T1000 (cell line): ENCODE measurements around the gene OR4L1.
"Not testable (repeated sequence)": the region's sequence is repeated elsewhere in the genome, so short reads cannot be mapped to it uniquely, and the experiment has no call there.

Experiments
- DNase-seq: peaks from one replicate; lab custom pipeline; 2025; ENCODE audit warnings: mixed read lengths; lab: John Stamatoyannopoulos, UW

The OR4L1 gene

DNA sequence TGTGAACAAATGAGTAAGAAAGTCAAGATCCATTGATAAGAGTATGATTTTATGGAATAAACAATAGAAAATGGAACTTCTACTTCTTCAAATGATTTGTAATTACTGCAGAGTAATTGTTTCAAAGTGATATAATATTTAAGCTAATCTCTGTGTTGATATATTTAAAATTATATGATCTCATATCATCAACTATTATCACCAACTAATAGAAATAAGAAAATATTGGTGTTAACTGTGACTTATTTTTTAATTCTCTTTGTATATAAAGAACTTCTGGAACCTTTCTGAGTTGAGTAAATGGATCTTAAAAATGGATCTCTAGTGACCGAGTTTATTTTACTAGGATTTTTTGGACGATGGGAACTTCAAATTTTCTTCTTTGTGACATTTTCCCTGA, at the start of gene OR4L1:
Gene OR4L1 (plus strand): TSS at position 301 of the 400 bp plus-strand sequence. CDS start 0 bp downstream, at position 301.
- DNase-seq: no peak

DNA sequence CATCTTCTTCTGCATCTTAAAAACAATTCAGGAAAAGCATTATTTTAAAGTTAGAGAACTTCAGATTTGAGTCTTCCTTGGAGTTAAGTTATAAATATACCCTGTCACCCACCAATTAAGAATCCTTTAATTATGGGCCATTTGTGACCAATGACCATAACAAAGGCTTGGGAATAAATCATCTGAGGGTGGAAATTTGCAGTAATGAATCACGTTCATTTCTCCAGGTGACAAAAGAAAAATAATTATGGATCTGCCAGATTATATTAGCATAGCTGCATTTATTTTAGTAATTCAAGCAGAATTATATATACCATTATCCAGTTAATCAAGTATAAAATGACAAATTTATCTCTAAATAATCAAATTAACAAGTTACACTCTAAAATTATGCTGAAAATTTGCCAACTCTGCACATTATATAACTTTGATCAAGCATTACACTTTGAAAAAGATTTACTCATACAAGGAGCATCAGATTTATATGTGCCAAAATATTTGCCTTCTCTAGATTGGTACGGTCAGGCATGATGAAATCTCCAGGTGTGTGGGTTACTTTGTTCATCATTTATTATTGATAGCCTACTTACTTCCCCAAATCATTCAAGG, 40.5 kb upstream of the OR4L1 start, which contains the start of gene OR4K14:
Gene OR4K14 (minus strand): TSS at position 51 of the 609 bp plus-strand sequence. CDS start 4,114 bp downstream, outside the sequence.
- no peak for DNase-seq

DNA sequence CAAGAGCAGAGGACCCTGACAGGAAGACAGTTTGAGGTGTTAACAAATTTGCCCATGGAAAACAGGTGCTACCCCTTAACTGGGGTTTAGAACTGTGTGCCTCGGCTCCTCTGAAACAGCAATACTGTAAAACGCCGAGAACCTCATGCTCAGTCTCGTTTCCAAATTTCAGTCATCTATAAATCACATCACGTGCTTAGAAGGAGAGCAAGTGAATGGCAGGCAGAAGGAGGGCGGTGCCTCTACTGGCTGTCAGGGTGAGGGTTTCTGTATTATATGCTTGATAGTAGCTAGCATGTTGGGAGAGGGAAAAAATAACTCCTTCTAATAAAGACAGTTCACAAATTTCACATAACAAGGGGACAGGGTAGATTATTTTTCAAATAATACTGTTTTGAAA, 28.8 kb upstream of the OR4L1 start:
- DNase-seq: no peak

- DNase-seq: no peak
Observed at GRCh38 chr14:20035449-20035848, 24.4 kb upstream of the OR4L1 start.

DNA sequence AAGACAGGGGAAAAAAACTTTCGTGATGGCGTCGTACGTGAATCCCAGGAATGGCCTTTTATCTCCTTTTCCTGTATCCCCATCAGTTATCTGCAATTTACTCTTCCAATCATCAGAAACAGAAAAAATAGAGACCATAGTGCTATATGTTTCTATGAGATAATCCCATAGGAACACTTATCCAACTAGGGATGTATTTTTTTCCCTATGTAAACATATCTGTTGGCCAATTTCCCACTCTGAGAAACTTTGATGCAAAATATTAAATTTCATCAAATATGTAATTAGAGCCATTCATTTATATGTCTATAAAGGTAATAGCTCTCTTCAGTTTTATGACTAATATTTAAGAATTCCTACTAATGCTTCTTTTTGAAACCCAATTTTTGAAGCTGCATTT, 23.9 kb upstream of the OR4L1 start, which contains the start of gene OR4K13:
Gene OR4K13 (minus strand): TSS at position 101 of the 400 bp plus-strand sequence. CDS start 1,280 bp downstream, outside the sequence.
- no peak for DNase-seq

DNA sequence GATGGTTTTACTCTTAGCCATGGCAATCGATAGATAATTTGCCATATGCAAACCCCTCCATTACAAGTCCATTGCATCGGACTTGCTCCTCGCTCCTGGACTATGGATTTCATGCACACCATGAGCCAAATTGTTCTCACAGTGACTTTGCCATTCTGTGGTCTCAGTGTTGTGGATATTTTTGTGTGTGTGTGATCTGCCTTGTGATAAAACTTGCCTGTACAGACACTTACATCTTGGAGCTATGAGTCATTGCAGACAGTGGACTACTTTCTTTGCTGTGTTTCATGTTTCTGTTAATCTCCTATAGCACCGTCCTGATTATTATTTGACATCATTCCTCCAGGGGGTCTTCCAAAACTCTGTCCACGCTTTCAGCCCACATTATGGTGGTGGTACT, 15.6 kb upstream of the OR4L1 start:
- DNase-seq: no peak

DNA sequence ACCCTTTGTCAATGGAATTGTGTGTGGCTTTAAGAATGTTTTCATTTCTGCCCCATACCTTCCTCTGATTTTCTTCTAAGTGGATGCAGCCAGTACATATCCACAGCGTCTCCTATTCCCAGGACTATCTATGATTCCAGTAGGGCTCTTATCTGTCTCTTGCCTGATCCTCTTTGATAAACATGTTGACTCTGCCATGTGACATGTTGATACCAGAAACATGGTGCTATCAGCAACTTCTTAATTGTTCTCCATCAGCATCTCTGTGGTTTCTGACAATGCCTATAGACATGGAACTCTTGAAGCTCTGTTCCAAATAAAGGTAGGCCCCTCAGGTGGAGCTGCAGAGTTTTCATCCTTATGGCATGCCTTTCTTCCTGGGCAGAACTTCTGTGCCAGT, 11.6 kb upstream of the OR4L1 start:
- no peak for DNase-seq

- DNase-seq: no peak
Observed at GRCh38 chr14:20092050-20092449, 32.2 kb downstream of the OR4L1 start.

DNA sequence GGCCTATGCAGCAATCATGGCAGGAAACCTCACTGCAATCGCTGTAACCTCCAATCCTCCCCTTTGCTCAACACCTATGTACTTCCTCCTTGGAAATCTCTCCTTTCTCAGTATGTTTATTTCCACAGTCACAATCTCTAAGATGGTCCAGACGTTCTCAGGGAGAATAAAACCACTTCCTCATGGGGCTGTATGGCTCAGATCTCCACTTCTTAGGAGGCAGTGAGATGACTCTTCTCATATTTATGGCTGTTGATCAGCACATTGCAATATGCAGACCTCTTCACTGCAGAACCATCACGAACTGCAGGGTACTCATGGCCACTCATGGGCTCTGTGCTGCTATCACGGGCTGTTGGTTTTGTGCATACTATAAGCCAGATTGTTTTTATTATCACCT, 33.6 kb downstream of the OR4L1 start:
- DNase-seq: no peak

- DNase-seq: not testable (repeated sequence)
Observed at GRCh38 chr14:20098926-20099770, 39.3 kb downstream of the OR4L1 start.

DNA sequence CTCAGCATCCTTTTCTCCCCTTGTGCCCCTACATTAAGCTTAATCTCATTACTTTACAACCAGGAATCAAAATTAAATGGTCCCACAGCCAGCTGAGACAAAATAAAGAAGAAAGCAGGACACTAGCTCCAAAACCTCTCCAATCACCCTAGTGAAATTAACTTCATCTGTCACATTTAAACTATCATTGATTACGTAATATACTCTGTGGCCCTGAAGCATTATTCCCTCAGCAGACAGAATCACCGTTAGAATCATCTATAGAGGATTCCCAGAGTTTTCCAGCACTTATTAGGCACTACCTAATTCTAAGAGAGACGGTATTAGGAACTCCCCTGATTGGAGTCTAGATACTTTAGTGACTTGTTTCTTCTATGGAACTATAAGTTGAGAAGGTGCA, 50.6 kb downstream of the OR4L1 start, which contains the start of gene OR4K17:
Gene OR4K17 (plus strand): TSS at position 302 of the 400 bp plus-strand sequence. CDS start 6,761 bp downstream, outside the sequence.
- no peak for DNase-seq
